Transverse colon (tissue), 4 donors: ENCODE measurements around the gene GPR63.

Source experiments
- CTCF ChIP-seq, 5 experiments: fragments of 200-600 bp in 3 of 5; fragments of 450-650 bp in 2 of 5; sonication (generic) in 3 of 5; IDR thresholded peaks; 1 replicate in 2 of 5; 2 replicates in 3 of 5; pipeline ENCODE4 v1.5.1; 2016 to 2017; ENCODE audit warnings: antibody characterized with exemption in 5 of 5, inconsistent platforms in 3 of 5, mild to moderate bottlenecking in 2 of 5, moderate library complexity in 1 of 5
- EP300 ChIP-seq: sonication (generic); formaldehyde crosslinking; IDR thresholded peaks from one replicate; pipeline ENCODE4 v1.6.1; 2017; ENCODE audit warnings: antibody characterized with exemption, low read depth
- POLR2A ChIP-seq: fragments of 450-650 bp; IDR thresholded peaks from one replicate; pipeline ENCODE4 v1.6.1; 2016; ENCODE audit warnings: antibody characterized with exemption, mild to moderate bottlenecking, moderate library complexity
- POLR2AphosphoS5 ChIP-seq, 3 donors: sonication (generic); formaldehyde crosslinking; IDR thresholded peaks; one replicate each; pipeline ENCODE4 v1.6.1; 2016; ENCODE audit warnings: antibody characterized with exemption in 3 of 3

DNA sequence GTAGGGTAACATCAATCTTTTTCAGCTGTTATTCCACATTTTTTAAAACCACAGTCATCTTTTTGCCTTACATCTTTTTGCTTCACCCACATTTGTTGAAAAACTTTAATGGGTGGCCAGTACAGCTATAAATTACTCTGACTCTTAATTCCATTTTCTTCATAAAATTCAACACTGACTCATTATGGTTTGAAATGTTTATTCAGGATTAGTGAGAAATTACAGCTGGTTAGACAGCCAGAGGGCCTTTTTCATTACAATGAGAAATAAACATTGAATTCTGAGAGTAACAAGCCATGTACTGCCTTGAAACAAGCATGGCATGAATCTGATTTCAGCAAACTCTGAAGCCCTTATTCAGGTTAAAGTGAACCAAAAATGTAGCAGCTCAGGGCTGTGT, 40.9 kb upstream of the GPR63 start:
- TF ChIP-seq CTCF (IDR thresholded peaks at IDR 0.05) = no peak
- TF ChIP-seq POLR2AphosphoS5 (IDR thresholded peaks at IDR 0.05) = peak in 1 of 3 donors; percentile 41
- no peak for TF ChIP-seq POLR2A
- no peak for TF ChIP-seq EP300
